ENCODE data around the gene SULT1B1. TPM values are rescaled to one million over a fixed set of nuclear protein-coding genes. Genes with fewer than 3 reads are reported as not detected.

Gene SULT1B1
- total and polyA plus RNA-seq, 2 of the 8 experiments (the other 6 are each of a cell fraction or from before 2014, with no cell fraction given): not detected

GRCh38 chr4:69748173-69748572, 12.2 kb downstream of the SULT1B1 start (continued):
- no peak for TF ChIP-seq EP300 (IDR thresholded peaks at IDR 0.05; ENCODE audit: borderline replicate concordance in 1 of 2, low read depth in 2 of 2, low read length in 2 of 2)
